Measurements from ENCODE around the gene ATP2A1.

ATP2A1 gene

GRCh38 chr16:28878083-28878926 lies at the start of gene ATP2A1:
Gene ATP2A1 (plus strand): TSS chr16:28878488. CDS start chr16:28878672, 184 bp downstream.
- DNase-seq (ENCODE audit: low spot score) (no peak), FAIRE-seq (no peak)

- DNase-seq (ENCODE audit: low spot score), result no peak
- no peak for FAIRE-seq
Measured at GRCh38 chr16:28829747-28830146, 48.5 kb upstream of the ATP2A1 start.

GRCh38 chr16:28830531-28830930 lies 47.8 kb upstream of the ATP2A1 start:
- FAIRE-seq (no peak), DNase-seq (ENCODE audit: low spot score) (no peak)

GRCh38 chr16:28834349-28834748 lies 43.9 kb upstream of the ATP2A1 start:
- DNase-seq (ENCODE audit: low spot score) (no peak), FAIRE-seq (no peak)

- FAIRE-seq, result no peak
- no peak for DNase-seq (ENCODE audit: low spot score)
Measured at GRCh38 chr16:28834873-28835863, 43.1 kb upstream of the ATP2A1 start.

- DNase-seq (ENCODE audit: low spot score), result no peak
- no peak for FAIRE-seq
Measured at GRCh38 chr16:28835864-28836760, 42.2 kb upstream of the ATP2A1 start.

GRCh38 chr16:28836761-28837064 lies 41.6 kb upstream of the ATP2A1 start:
- no peak for DNase-seq (ENCODE audit: low spot score)
- no peak for FAIRE-seq

GRCh38 chr16:28837672-28838557 lies 40.4 kb upstream of the ATP2A1 start:
- FAIRE-seq, result no peak
- DNase-seq (ENCODE audit: low spot score), result no peak

GRCh38 chr16:28838558-28838918 lies 39.8 kb upstream of the ATP2A1 start:
- no peak for FAIRE-seq
- no peak for DNase-seq (ENCODE audit: low spot score)

- DNase-seq (ENCODE audit: low spot score), result no peak
- FAIRE-seq, result no peak
Measured at GRCh38 chr16:28839004-28839639, 39.2 kb upstream of the ATP2A1 start.

GRCh38 chr16:28839899-28840298 lies 38.4 kb upstream of the ATP2A1 start:
- DNase-seq (ENCODE audit: low spot score) (no peak), FAIRE-seq (no peak)

- FAIRE-seq (no peak), DNase-seq (ENCODE audit: low spot score) (no peak)
Measured at GRCh38 chr16:28842696-28843095, 35.6 kb upstream of the ATP2A1 start.

GRCh38 chr16:28843766-28844165 lies 34.5 kb upstream of the ATP2A1 start:
- FAIRE-seq (no peak), DNase-seq (ENCODE audit: low spot score) (no peak)

- FAIRE-seq (no peak), DNase-seq (ENCODE audit: low spot score) (no peak)
Measured at GRCh38 chr16:28844226-28844885, 33.9 kb upstream of the ATP2A1 start.

GRCh38 chr16:28845293-28845692 lies 33.0 kb upstream of the ATP2A1 start:
- no peak for DNase-seq (ENCODE audit: low spot score)
- FAIRE-seq, result no peak

- DNase-seq (ENCODE audit: low spot score) (no peak), FAIRE-seq (no peak)
Measured at GRCh38 chr16:28845761-28846079, 32.6 kb upstream of the ATP2A1 start.

GRCh38 chr16:28846080-28846932 lies 32.0 kb upstream of the ATP2A1 start, which contains the start of gene TUFM:
Gene TUFM (minus strand): TSS chr16:28846348. CDS start chr16:28846269, 79 bp downstream.
- FAIRE-seq, result peak; percentile 82
- peak; percentile 95 for DNase-seq (ENCODE audit: low spot score)

- DNase-seq (ENCODE audit: low spot score), result no peak
- FAIRE-seq, result no peak
Measured at GRCh38 chr16:28846933-28847273, 31.4 kb upstream of the ATP2A1 start.

- no peak for FAIRE-seq
- DNase-seq (ENCODE audit: low spot score), result no peak
Measured at GRCh38 chr16:28858421-28858820, 19.9 kb upstream of the ATP2A1 start.

Data from urothelium cell line (cell line).